ENCODE data around the gene UNC13A.

- TF ChIP-seq CTCF (IDR thresholded peaks at IDR 0.05) (no peak), EP300 (IDR thresholded peaks at IDR 0.05) (no peak)
Measured at GRCh38 chr19:17680230-17680722, 7.9 kb downstream of the UNC13A start.

Data from stomach (tissue), 4 donors.